ENCODE measurements around the gene KLHDC8B.

DNA sequence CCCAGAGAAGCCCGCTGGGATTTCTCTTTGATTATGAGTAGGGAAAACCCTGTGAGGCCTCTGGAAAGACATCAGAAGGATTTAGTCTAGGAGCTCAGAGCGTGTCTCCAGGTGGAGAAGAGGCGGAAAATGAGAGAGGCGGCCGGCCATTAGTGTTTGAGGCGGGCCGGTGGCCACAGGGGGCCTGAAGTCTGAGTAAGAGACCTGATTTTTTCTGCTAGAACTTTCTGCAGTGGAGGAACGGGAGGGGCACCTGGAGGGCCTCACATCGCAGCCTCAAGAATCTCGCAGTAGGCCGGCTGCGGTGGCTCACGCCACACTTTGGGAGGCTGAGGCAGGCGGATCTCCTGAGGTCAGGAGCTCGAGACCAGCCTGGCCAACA is 28.5 kb downstream of the KLHDC8B start:
- TF ChIP-seq TCF7L2 (IDR thresholded peaks at IDR 0.05; ENCODE audit: low read depth, low read length): no peak
- TF ChIP-seq POLR2AphosphoS5 (IDR thresholded peaks at IDR 0.05; ENCODE audit: low read depth, low read length): no peak
- TF ChIP-seq, protein P1, sequence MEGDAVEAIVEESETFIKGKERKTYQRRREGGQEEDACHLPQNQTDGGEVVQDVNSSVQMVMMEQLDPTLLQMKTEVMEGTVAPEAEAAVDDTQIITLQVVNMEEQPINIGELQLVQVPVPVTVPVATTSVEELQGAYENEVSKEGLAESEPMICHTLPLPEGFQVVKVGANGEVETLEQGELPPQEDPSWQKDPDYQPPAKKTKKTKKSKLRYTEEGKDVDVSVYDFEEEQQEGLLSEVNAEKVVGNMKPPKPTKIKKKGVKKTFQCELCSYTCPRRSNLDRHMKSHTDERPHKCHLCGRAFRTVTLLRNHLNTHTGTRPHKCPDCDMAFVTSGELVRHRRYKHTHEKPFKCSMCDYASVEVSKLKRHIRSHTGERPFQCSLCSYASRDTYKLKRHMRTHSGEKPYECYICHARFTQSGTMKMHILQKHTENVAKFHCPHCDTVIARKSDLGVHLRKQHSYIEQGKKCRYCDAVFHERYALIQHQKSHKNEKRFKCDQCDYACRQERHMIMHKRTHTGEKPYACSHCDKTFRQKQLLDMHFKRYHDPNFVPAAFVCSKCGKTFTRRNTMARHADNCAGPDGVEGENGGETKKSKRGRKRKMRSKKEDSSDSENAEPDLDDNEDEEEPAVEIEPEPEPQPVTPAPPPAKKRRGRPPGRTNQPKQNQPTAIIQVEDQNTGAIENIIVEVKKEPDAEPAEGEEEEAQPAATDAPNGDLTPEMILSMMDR (IDR thresholded peaks at IDR 0.05): no peak
- no peak for TF ChIP-seq SIN3A (IDR thresholded peaks at IDR 0.05; ENCODE audit: borderline replicate concordance, insufficient read depth, low read depth, low read length)

Data from Panc1 (cell line).